Activated naive CD8-positive, alpha-beta T cell treated with anti-CD3 and anti-CD28 coated beads, Interleukin-2, amount 10 ng/mL, durations not matched to agents 7 days and 5 days (primary cell): ENCODE results near the gene NDUFA6. TPM values are rescaled to one million over a fixed set of nuclear protein-coding genes. Genes with fewer than 3 reads are reported as not detected.

ENCODE experiments used
- ATAC-seq: fragments of 150-1000 bp; cut with Tn5 transposase; one replicate; pipeline ENCODE4 v1.10.0; 2021; ENCODE audit warnings: low read depth, moderate library complexity
- POLR2A ChIA-PET: fragments of 350-600 bp; sonication (Branson Sonifier 250); formaldehyde crosslinking; loops from one replicate; lab custom pipeline; 2021; ENCODE audit warnings: antibody characterized with exemption; lab: Charles Lee
- DNase-seq: peaks from one replicate; pipeline ENCODE4 v3.0.0; 2021
- H3K27ac Mint-ChIP-seq: one replicate; pipeline ENCODE4 v1.8.0; 2022; ENCODE audit warnings: mild to moderate bottlenecking, mixed read lengths
- H3K27me3 Mint-ChIP-seq: one replicate; pipeline ENCODE4 v1.8.0; 2022; ENCODE audit warnings: mild to moderate bottlenecking, moderate library complexity, mixed read lengths
- H3K36me3 Mint-ChIP-seq: one replicate; pipeline ENCODE4 v1.8.0; 2021; ENCODE audit warnings: mild to moderate bottlenecking, mixed read lengths
- H3K4me1 Mint-ChIP-seq: one replicate; pipeline ENCODE4 v1.8.0; 2021; ENCODE audit warnings: mixed read lengths
- H3K4me3 Mint-ChIP-seq: one replicate; pipeline ENCODE4 v1.8.0; 2022; ENCODE audit warnings: mild to moderate bottlenecking, moderate library complexity, mixed read lengths
- H3K9me3 Mint-ChIP-seq: one replicate; pipeline ENCODE4 v1.8.0; 2021; ENCODE audit warnings: mixed read lengths
- total RNA-seq, 2 experiments: library from RNA; stranded (reverse); gene quantifications; one replicate each; pipeline ENCODE4 v1.2.3, GENCODE V29; 2021

NDUFA6 gene
- total RNA-seq, 2 experiments from 2014 or later, result 69.0 to 73.5 TPM

GRCh38 chr22:42062506-42063170 lies 27.9 kb downstream of the NDUFA6 start:
- ATAC-seq, result no peak
- POLR2A ChIA-PET, result no interaction called here
- DNase-seq, result no peak
- Mint-ChIP-seq H3K9me3 (peaks cover 6% of the 10 kb centered on the region), H3K27me3 (no peaks in the 10 kb centered on the region), H3K4me1 (no peaks in the 10 kb centered on the region), H3K4me3 (no peak overlapping the region), H3K36me3 (peaks cover 49% of the 10 kb centered on the region), H3K27ac (no peak overlapping the region)

DNA sequence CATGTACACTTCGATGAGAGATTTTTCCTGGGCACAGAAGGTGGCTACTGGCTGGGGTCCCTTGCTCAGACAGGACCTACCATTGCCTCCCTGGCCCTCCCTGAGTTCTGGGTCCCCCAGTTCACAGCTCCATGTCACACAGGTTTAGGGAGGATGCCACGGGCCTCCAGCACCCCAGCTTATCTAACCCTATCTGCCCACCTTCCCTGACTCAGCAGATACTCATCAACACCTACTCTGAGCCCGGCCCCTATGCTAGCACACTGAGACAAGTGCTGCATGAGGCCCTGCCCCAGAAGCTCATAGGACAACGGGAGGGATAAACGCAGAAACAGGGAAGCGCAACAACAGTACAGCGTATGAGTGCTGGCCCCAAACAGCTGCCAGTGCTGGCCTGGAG lies 29.5 kb downstream of the NDUFA6 start:
- Mint-ChIP-seq H3K27me3 (no peaks in the 10 kb centered on the region), H3K4me1 (no peaks in the 10 kb centered on the region), H3K27ac (no peak overlapping the region), H3K9me3 (peaks cover 17% of the 10 kb centered on the region), H3K4me3 (no peak overlapping the region), H3K36me3 (peaks cover 52% of the 10 kb centered on the region)
- no peak for DNase-seq
- ATAC-seq, result no peak
- POLR2A ChIA-PET, result interaction anchor here (0.6 to 0.7 kb wide), 2 partner anchors 409 to 967 kb away, joined by 3 read pairs; no protein-coding TSS in a partner anchor

- Mint-ChIP-seq H3K27ac (no peak overlapping the region), H3K27me3 (no peaks in the 10 kb centered on the region), H3K9me3 (peaks cover 17% of the 10 kb centered on the region), H3K36me3 (peaks cover 50% of the 10 kb centered on the region), H3K4me3 (no peak overlapping the region), H3K4me1 (no peaks in the 10 kb centered on the region)
- DNase-seq (no peak), ATAC-seq (no peak)
- POLR2A ChIA-PET, result interaction anchor here (0.6 kb wide), 1 partner anchor 410 kb away, joined by 3 read pairs; no protein-coding TSS in a partner anchor
Measured at GRCh38 chr22:42060489-42060888, 30.1 kb downstream of the NDUFA6 start.

DNA sequence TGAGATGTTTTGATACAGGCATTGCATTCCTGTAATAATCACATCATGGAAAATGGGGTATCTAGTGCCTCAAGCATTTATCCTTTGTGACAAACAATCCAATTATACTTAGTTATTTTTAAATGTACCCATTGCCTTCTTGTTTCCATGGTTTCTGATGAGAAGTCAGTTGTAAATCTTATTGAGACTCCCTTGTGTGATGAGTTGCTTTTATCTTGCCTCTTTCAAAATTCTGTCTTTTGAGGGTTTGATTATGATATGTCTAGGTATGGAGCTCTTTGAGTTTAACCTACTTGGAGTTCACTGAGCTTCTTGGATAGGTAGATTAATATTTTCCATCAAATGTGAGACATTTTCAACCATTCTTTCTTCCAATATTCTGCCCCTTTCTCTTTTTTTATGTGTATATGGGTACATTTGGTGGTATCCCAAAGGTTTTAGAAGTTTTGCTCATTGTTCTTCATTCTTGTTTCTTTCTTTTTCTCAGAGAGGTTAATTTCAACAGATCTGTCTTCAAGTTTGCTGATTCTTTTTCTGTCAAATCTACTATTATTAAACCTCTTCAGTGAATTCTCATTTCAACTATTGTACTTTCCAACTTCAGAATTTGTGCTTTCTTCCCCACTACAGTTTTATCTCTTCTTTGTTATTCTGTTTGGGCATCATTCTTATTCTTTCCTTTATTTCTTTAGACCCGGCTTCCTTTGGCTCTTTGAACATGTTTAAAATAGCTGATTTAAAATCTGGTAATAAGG lies 33.6 kb downstream of the NDUFA6 start:
- Mint-ChIP-seq H3K27me3 (no peaks in the 10 kb centered on the region), H3K4me3 (no peak overlapping the region), H3K27ac (no peak overlapping the region), H3K9me3 (peaks cover 17% of the 10 kb centered on the region), H3K4me1 (no peaks in the 10 kb centered on the region), H3K36me3 (peaks cover 35% of the 10 kb centered on the region)
- no peak for ATAC-seq
- POLR2A ChIA-PET, result no interaction called here
- no peak for DNase-seq

- Mint-ChIP-seq H3K4me1 (no peaks in the 10 kb centered on the region), H3K4me3 (no peak overlapping the region), H3K27me3 (no peaks in the 10 kb centered on the region), H3K27ac (no peak overlapping the region), H3K36me3 (peaks cover 8% of the 10 kb centered on the region), H3K9me3 (peaks cover 11% of the 10 kb centered on the region)
- DNase-seq (no peak), ATAC-seq (no peak)
- POLR2A ChIA-PET, result no interaction called here
Measured at GRCh38 chr22:42052765-42053164, 37.8 kb downstream of the NDUFA6 start.

DNA sequence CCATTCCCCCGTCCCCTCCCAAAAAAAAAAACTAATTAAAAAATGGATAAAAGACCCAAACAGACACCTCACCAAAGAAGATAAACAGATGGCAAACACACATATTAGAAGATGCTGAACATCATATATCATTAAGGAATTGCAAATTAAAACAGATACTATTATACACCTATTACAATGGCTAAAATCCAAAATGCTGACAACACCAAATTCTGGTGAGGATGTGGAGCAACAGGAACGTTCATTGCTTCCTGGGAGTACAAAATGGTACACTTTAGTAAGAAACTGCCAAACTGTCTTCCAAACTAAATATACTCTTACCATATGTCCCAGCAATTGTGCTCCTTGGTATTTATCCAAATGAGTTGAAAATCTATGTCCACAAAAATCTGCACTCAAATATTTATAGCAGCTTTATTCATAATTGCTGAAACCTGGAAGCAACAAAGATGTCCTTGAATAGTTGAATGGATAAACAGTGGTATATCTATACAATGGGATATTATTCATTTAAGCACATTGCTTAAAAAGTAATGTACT lies 39.9 kb downstream of the NDUFA6 start:
- no peak overlapping the region for H3K4me3 Mint-ChIP-seq
- POLR2A ChIA-PET, result no interaction called here
- DNase-seq, result no peak
- no peaks in the 10 kb centered on the region for H3K36me3 Mint-ChIP-seq
- no peaks in the 10 kb centered on the region for H3K4me1 Mint-ChIP-seq
- ATAC-seq, result no peak
- H3K9me3 Mint-ChIP-seq, result no peaks in the 10 kb centered on the region
- peaks cover 6% of the 10 kb centered on the region for H3K27me3 Mint-ChIP-seq
- H3K27ac Mint-ChIP-seq, result no peak overlapping the region

- POLR2A ChIA-PET, result interaction anchor here (1.6 kb wide), 1 partner anchor 43 kb away, joined by 5 read pairs; the partner anchor contains the start of gene WBP2NL
- Mint-ChIP-seq H3K36me3 (peaks cover 11% of the 10 kb centered on the region), H3K4me1 (no peaks in the 10 kb centered on the region), H3K4me3 (no peak overlapping the region), H3K27ac (no peak overlapping the region), H3K9me3 (peaks cover 16% of the 10 kb centered on the region), H3K27me3 (peaks cover 7% of the 10 kb centered on the region)
- ATAC-seq, result no peak
- no peak for DNase-seq
Measured at GRCh38 chr22:42041784-42042183, 48.8 kb downstream of the NDUFA6 start.

- Mint-ChIP-seq H3K27ac (no peak overlapping the region), H3K4me3 (no peak overlapping the region), H3K9me3 (peaks cover 22% of the 10 kb centered on the region), H3K4me1 (no peaks in the 10 kb centered on the region), H3K27me3 (peaks cover 2% of the 10 kb centered on the region), H3K36me3 (peaks cover 13% of the 10 kb centered on the region)
- POLR2A ChIA-PET, result no interaction called here
- no peak for ATAC-seq
- no peak for DNase-seq
Measured at GRCh38 chr22:42039271-42039670, 51.3 kb downstream of the NDUFA6 start.

Other genes with a start within 250 kb of the NDUFA6 start
- not detected for gene SHISA8, start 175.7 kb downstream of the NDUFA6 start, total RNA-seq
- 10 to 100 TPM in 1 of 2 experiments, 1 to 10 TPM in 1; 9.9 to 10.1 TPM for gene TNFRSF13C, start 164.0 kb downstream of the NDUFA6 start, total RNA-seq
- gene CENPM, start 143.6 kb downstream of the NDUFA6 start, total RNA-seq, result 10 to 100 TPM; 45.4 to 53.2 TPM
- under 1 TPM; 0.31 to 0.42 TPM for gene SEPTIN3, start 121.3 kb downstream of the NDUFA6 start, total RNA-seq
- 1 to 10 TPM; 2.4 to 2.6 TPM for gene WBP2NL, start 92.0 kb downstream of the NDUFA6 start, total RNA-seq
- gene NAGA, start 20.0 kb downstream of the NDUFA6 start, total RNA-seq, result 10 to 100 TPM; 15.9 to 18.4 TPM
- gene PHETA2, start 16.5 kb downstream of the NDUFA6 start, total RNA-seq, result 1 to 10 TPM; 2.8 to 3.3 TPM
- gene SMDT1, start 11.1 kb downstream of the NDUFA6 start, total RNA-seq, result 10 to 100 TPM; 82.1 to 84.9 TPM
- 1 to 10 TPM; 3.7 to 4.4 TPM for gene CYP2D6, start 40.0 kb upstream of the NDUFA6 start, total RNA-seq
- gene TCF20, start 179.9 kb upstream of the NDUFA6 start, total RNA-seq, result 10 to 100 TPM; 77.0 to 87.4 TPM